ENCODE data around the gene DLK2.
"Not testable (repeated sequence)": the region's sequence is repeated elsewhere in the genome, so short reads cannot be mapped to it uniquely, and the experiment has no call there.

DNA sequence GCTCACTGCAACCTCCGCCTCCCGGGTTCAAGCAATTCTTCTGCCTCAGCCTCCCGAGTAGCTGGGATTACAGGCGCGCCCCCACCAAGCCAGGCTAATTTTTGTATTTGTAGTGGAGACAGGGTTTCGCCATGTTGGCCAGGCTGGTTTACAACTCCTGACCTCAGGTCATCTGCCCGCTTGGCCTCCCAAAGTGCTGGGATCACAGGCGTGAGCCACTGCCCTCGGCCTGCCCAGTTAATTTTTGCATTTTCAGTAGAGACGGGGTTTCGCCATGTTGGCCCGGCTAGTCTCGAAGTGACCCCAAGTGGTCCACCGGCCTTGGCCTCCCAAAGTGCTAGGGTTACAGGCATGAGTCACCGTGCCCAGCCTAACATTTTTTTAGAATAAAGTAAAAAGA lies 2.8 kb upstream of the DLK2 start:
- TF ChIP-seq, protein P1, sequence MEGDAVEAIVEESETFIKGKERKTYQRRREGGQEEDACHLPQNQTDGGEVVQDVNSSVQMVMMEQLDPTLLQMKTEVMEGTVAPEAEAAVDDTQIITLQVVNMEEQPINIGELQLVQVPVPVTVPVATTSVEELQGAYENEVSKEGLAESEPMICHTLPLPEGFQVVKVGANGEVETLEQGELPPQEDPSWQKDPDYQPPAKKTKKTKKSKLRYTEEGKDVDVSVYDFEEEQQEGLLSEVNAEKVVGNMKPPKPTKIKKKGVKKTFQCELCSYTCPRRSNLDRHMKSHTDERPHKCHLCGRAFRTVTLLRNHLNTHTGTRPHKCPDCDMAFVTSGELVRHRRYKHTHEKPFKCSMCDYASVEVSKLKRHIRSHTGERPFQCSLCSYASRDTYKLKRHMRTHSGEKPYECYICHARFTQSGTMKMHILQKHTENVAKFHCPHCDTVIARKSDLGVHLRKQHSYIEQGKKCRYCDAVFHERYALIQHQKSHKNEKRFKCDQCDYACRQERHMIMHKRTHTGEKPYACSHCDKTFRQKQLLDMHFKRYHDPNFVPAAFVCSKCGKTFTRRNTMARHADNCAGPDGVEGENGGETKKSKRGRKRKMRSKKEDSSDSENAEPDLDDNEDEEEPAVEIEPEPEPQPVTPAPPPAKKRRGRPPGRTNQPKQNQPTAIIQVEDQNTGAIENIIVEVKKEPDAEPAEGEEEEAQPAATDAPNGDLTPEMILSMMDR (conservative IDR thresholded peaks at IDR 0.05; ENCODE audit: low read length), result not testable (repeated sequence)
- TF ChIP-seq EZH2phosphoT487 (IDR thresholded peaks at IDR 0.05; ENCODE audit: borderline replicate concordance, low read depth, low read length), result not testable (repeated sequence)

Measured in OCI-LY7 (cell line).